Measurements from ENCODE around the gene TRIM7. TPM values are rescaled to one million over a fixed set of nuclear protein-coding genes. Genes with fewer than 3 reads are reported as not detected.

The TRIM7 gene
- total and polyA plus RNA-seq, 7 donors = 0.55 to 5.3 (median 1.2) TPM

- Histone ChIP-seq H3K4me1 (peaks cover 0 to 14% (median 0%) of the 10 kb centered on the region in 4 donors), H3K36me3 (no peaks in the 10 kb centered on the region), H3K4me3 (no peak overlapping the region), H3K27ac (no peak overlapping the region), H3K9me3 (no peaks in the 10 kb centered on the region), H3K27me3 (peaks cover 24 to 49% (median 39%) of the 10 kb centered on the region in 3 donors)
- TF ChIP-seq EP300 (IDR thresholded peaks at IDR 0.05) (no peak), POLR2A (IDR thresholded peaks at IDR 0.05) (no peak), POLR2AphosphoS5 (IDR thresholded peaks at IDR 0.05) (no peak), CTCF (IDR thresholded peaks at IDR 0.05) (no peak)
- WGBS, 2 donors = 49 to 72% methylated on average over 3 of the region's 3 CpGs
- DNase-seq = no peak
- intact Hi-C loops (cut with DNase I) = no loop called here
These were observed 28.6 kb downstream of the TRIM7 start for GRCh38 chr5:181176254-181176952.

- Histone ChIP-seq H3K27me3 (peaks cover 33 to 76% (median 66%) of the 10 kb centered on the region in 3 donors), H3K9me3 (no peaks in the 10 kb centered on the region), H3K4me3 (no peak overlapping the region), H3K27ac (no peak overlapping the region), H3K4me1 (peaks cover 0 to 23% (median 7%) of the 10 kb centered on the region in 4 donors), H3K36me3 (no peaks in the 10 kb centered on the region)
- DNase-seq = no peak
- TF ChIP-seq EP300 (IDR thresholded peaks at IDR 0.05) (no peak), POLR2A (IDR thresholded peaks at IDR 0.05) (no peak), CTCF (IDR thresholded peaks at IDR 0.05) (no peak), POLR2AphosphoS5 (IDR thresholded peaks at IDR 0.05) (no peak)
- intact Hi-C loops (cut with DNase I) = no loop called here
- 6 to 18% methylated on average over 50 of the region's 50 CpGs for WGBS, 2 donors
These were observed 31.3 kb downstream of the TRIM7 start for GRCh38 chr5:181173420-181174342.

GRCh38 chr5:181173027-181173419 lies 32.0 kb downstream of the TRIM7 start:
- Histone ChIP-seq H3K4me3 (no peak overlapping the region), H3K9me3 (no peaks in the 10 kb centered on the region), H3K27me3 (peaks cover 33 to 83% (median 72%) of the 10 kb centered on the region in 3 donors), H3K27ac (no peak overlapping the region), H3K4me1 (peaks cover 0 to 23% (median 7%) of the 10 kb centered on the region in 4 donors), H3K36me3 (no peaks in the 10 kb centered on the region)
- DNase-seq = no peak
- TF ChIP-seq POLR2A (IDR thresholded peaks at IDR 0.05) (no peak), CTCF (IDR thresholded peaks at IDR 0.05) (no peak), POLR2AphosphoS5 (IDR thresholded peaks at IDR 0.05) (no peak), EP300 (IDR thresholded peaks at IDR 0.05) (no peak)
- intact Hi-C loops (cut with DNase I) = no loop called here
- 8 to 9% methylated on average over 11 of the region's 11 CpGs for WGBS, 2 donors

GRCh38 chr5:181171782-181172181 lies 33.2 kb downstream of the TRIM7 start:
- TF ChIP-seq EP300 (IDR thresholded peaks at IDR 0.05) (no peak), POLR2AphosphoS5 (IDR thresholded peaks at IDR 0.05) (no peak), POLR2A (IDR thresholded peaks at IDR 0.05) (no peak), CTCF (IDR thresholded peaks at IDR 0.05) (no peak)
- H3K27me3 ChIP-seq = peaks cover 33 to 95% (median 85%) of the 10 kb centered on the region in 3 donors
- no peak for DNase-seq
- H3K4me1 ChIP-seq = peaks cover 0 to 23% (median 7%) of the 10 kb centered on the region in 4 donors
- WGBS, 2 donors = 48 to 50% methylated on average over 3 of the region's 3 CpGs
- H3K27ac ChIP-seq = no peak overlapping the region
- H3K4me3 ChIP-seq = no peak overlapping the region
- H3K9me3 ChIP-seq = no peaks in the 10 kb centered on the region
- no peaks in the 10 kb centered on the region for H3K36me3 ChIP-seq
- intact Hi-C loops (cut with DNase I) = no loop called here

Measured in sigmoid colon (tissue), 7 donors.